NCI-H2196 treated with DMSO at 0.1 percent for 48 hours (cell line): ENCODE results near the gene EBNA1BP2.
"Not testable (repeated sequence)": the region's sequence is repeated elsewhere in the genome, so short reads cannot be mapped to it uniquely, and the experiment has no call there.

Experiments
- DNase-seq: peaks from one replicate; lab custom pipeline; 2025; ENCODE audit not compliant: unreplicated experiment; lab: John Stamatoyannopoulos, UW

Gene EBNA1BP2, protein sequence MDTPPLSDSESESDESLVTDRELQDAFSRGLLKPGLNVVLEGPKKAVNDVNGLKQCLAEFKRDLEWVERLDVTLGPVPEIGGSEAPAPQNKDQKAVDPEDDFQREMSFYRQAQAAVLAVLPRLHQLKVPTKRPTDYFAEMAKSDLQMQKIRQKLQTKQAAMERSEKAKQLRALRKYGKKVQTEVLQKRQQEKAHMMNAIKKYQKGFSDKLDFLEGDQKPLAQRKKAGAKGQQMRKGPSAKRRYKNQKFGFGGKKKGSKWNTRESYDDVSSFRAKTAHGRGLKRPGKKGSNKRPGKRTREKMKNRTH

GRCh38 chr1:43171876-43172526 lies at the start of gene EBNA1BP2, which contains the start of gene CFAP57:
TSS of gene EBNA1BP2 (minus strand) at chr1:43172290. CDS start at chr1:43172118, 172 bp downstream.
TSS of gene CFAP57 (plus strand) at chr1:43172330. CDS start at chr1:43172754, 424 bp downstream.
- DNase-seq: peak; percentile 85

DNA sequence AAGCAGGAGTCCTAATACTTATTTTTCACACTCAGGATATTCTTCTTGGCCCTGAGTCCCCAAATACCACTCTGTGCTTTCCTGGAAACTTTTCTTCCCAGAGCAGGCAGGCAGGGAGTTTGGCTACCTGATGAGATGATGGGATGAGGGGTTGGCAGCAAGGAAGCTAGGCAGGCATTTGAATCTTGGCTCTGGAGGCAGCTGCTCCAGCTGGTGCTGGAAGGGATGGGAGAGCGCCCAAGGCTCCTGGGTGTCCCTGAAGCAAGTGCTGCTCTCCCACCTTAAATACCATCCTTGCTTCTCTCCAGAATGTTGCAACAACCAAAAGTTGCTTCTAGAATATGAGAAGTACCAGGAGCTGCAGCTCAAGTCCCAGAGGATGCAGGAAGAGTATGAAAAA lies 49.7 kb upstream of the EBNA1BP2 start:
- no peak for DNase-seq

DNA sequence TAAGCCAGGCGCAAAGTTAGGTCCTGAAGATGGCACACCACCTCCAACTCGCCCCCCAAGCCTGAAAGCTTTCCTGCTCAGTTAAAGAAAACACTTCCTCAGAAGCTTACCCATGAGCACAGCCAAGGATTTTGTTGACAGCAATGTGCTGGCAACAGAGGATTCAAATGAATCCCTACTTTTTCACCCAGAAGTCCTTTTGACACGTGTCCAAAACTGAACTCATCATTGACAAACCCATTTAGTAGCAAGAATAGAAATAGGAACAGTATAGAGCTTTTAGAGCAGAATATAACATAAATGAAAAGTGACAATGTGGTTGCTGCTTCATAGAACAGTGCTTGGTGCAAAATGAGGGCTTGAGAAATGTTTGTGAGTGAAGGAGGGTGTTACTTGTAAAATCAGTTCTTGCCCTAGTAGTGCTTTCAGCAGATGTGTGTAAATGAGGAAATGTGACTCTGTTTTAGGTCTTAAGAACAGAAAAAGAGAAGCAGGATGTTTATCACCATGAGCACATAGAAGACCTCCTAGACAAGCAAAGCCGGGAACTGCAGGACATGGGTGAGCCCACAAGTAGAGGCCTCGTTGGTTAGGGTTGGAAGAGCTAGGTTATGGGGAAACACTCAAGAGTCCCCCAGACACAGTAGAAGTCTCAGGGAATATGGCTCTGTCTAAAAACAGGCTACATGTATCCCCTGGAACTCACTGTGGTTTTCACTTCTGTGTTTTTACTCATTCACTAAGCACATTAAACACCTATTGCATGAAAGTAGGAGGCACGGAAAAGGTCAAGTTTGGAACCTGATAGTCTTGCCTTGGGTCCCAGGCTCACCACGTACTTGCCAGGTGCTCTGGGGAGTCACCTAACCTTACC lies 49.1 kb upstream of the EBNA1BP2 start:
- DNase-seq: no peak

DNA sequence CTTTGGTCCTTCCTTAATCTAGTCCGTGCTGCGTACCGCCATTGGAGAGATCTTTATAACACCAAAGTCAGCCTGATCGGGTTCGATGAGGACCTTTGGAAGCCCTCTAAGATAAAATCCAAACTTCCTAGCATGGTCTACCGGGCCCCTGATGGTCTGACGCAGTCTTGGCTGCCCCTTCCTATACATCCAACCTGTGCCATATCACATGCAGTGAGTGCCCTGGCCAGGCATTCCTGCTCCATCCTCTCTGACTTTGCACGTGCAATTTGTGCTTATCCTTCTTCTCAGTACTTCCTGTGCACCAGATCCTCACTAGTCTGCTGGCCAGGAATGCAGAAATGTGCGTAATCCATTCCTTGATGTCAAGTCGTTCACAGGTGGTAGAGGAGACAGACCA lies 45.7 kb upstream of the EBNA1BP2 start:
- DNase-seq: no peak

DNA sequence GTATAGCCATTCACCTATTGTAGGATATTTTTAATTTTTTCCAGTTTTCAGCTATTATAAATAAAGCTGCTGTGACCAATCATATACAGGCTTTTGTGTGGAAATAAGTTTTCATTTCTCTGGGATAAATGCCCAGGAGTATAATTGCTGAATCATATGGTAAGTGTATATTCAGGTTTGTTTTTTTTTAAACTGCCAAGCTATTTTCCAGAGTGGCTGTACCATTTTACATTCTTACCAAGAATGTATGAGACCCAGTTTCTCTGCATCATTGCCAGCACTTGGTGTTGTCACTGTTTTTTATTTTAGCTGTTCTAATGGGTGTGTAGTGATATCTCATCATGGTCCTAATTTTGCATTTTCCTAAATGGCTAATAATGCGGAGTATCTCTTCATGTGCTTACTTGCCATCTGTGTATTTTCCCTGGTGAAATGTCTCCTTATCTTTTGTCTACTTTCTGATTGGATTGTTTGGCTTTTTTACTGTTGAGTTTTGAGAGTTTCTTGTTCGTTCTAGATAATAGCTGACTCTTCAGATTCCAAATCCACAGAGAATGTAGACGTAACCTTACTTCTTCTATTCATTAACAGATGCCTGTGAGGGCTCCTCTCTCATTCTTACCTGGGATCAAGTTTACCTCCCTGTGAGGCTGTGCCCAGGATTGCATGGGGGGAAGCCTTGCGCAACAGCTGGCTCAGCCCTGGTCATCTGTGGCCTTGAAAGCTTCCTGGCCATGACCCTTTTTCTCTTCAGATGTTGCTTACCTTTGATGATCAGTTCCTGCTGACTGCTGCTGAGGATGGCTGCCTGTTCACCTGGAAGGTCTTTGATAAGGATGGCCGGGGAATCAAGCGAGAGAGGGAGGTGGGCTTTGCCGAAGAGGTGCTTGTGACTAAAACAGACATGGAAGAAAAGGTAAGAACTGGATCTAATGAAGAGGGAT lies 42.7 kb upstream of the EBNA1BP2 start:
- no peak for DNase-seq

DNA sequence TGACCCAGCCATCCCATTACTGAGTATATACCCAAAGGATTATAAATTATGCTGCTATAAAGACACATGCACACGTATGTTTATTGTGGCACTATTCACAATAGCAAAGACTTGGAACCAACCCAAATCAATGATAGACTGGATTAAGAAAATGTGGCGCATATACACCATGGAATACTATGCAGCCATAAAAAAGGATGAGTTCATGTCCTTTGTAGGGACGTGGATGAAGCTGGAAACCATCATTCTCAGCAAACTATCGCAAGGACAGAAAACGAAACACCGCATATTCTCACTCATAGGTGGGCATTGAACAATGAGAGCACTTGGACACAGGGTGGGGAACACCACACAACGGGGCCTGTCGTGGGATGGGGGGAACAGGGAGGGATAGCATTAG lies 36.2 kb upstream of the EBNA1BP2 start:
- not testable (repeated sequence) for DNase-seq

DNA sequence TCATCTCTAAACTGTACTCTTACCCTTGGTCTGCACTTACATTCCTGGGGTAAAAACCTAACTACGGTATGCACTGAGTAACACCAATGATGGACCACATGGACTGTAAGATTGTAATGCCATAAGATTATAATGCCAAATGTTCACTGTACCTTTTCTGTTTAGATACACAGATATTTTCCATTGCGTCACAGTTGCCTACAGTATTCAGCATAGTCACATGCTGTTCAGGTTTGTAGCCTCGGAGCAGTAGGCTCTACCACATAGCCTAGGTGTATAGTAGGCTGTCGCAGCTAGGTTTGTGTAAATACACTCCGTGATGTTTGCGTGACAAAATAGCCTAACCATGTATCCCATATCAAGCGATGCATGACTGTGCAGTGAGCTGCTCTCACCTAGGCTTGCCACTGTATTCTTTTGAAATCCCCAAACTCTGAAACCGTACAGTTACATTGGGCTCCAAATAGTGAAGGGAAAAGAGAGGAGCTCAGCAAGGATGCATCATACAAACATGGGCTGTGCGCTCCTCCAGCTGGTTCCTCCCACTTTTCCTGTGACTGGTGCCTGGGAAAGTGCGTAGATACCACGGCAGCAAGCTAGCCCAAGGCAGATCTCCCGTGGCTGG lies 35.3 kb upstream of the EBNA1BP2 start:
- DNase-seq: no peak

- DNase-seq: no peak
Measured at GRCh38 chr1:43206600-43207228, 34.6 kb upstream of the EBNA1BP2 start.

DNA sequence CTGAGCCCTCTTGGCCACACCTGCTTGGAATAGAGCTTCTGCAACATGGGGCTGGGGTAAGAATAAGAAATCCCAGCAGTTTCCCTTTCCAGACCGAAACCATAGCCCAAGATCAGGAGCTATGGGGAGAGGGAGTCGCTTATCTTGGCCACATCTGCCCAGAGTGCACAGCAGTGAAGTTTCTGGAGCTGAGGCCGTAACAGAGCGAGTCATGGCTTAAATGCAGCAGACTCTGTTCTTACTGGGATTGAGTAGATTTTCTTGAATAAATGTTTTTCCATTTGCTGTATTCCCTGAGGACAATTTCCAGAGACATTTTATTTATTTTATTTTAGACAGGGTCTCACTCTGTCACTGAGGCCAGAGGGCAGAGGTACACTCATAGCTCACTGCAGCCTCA lies 33.6 kb upstream of the EBNA1BP2 start:
- no peak for DNase-seq

DNA sequence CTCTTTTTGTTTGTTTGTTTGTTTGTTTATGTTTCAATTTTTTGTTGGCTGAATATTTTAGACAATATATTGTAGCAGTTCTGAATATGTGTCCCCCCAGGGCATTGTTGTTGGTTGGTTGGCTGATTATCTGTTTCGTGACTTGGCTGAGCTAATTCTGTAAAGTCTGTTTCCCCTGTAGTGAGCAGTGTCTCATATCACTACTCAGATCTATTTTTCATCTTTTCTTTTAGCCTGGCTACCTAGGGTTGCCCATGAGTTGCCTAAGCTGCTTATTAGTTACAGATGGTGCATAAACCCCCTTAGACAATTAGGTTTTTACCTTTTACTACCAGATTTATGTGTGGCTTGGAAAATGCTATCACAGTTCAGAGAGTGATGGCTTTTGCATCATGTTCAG lies 32.3 kb upstream of the EBNA1BP2 start:
- DNase-seq: no peak

DNA sequence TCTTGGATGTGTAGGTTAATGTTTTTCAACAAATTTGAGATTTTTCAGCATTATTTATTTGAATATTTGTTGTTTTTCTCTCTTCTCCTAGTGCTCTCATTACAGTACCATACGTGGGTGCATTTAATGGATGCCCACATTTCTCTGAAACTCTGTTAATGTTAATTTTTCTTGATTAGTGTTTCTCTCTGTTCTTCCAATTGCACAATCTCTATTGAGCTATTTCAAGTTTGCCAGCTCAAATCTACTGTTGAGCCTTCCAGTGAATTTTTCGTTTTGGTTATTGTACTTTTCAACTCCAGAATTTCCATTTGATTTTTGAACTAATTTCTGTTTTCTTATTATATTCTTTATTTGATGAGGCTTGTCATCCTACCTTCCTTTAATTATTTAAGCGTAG lies 31.8 kb upstream of the EBNA1BP2 start:
- DNase-seq: no peak

DNA sequence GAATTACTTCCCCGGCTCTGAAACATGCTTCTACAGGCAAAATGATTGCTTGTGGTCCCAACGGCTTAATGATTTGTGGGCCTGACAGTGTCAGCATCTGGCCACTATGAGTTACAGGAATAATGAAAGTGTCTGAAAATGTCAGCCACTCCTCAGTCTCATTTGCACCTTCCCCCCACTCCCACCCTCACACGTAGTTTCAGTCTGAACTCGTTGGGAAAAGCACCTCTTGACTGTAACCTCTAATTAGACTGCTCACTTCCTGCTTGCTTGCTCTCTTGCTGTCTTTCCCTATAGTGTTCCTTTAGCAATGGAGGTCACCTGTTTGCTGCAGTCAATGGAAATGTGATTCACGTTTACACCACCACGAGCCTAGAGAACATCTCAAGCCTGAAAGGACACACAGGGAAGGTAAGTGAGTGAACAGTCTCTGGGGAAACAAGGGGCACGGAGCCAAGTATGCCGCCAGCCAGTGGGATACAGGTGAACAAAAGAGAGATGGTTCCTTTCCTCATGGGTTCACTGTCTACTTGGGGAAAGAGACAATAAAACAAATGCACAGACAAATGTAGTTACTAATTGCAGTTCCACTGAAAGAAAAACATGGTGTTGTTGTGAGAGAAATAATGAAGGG lies 27.1 kb upstream of the EBNA1BP2 start:
- DNase-seq: peak; percentile 17

- DNase-seq: no peak
Measured at GRCh38 chr1:43197343-43198127, 25.4 kb upstream of the EBNA1BP2 start.

DNA sequence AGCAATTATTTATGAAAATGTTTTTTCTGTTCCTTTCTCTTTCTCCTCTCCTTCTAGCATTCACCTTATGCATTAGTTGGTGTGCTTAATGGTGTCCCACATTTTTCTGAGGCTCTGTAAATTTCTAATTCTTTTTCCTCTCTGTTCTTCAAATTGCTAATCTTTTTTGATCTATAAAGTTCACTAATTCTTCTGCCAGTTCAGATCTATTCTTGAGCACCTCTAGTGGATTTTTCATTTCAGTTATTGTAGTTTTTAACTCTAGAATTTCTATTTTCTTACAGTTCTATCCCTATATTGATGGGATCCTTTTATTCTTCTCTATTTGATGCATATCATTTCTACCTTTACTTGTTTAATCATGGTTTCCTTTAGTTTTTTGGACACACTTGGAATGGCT lies 22.4 kb upstream of the EBNA1BP2 start:
- DNase-seq: no peak

DNA sequence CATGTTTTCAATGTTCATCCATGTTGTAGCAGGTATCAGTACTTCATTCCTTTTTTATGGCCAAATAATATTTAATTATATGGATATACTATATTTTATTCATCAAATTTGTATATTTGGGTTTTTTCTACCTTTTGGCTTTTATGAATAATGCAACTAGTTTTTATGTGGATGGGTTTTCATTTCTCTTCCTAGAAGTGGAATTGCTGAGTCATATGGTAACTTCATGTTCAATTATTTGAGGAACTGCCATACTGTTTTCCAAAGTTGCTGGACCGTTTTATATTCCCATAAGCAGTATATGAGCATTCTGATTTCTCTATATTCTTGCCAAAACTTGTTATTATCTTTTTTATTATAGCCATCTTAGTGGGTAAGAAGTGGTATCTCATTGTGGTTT lies 16.0 kb upstream of the EBNA1BP2 start:
- DNase-seq: no peak

- DNase-seq: no peak
Measured at GRCh38 chr1:43184995-43185394, 12.9 kb upstream of the EBNA1BP2 start.

GRCh38 chr1:43184388-43184787 lies 12.3 kb upstream of the EBNA1BP2 start:
- no peak for DNase-seq

DNA sequence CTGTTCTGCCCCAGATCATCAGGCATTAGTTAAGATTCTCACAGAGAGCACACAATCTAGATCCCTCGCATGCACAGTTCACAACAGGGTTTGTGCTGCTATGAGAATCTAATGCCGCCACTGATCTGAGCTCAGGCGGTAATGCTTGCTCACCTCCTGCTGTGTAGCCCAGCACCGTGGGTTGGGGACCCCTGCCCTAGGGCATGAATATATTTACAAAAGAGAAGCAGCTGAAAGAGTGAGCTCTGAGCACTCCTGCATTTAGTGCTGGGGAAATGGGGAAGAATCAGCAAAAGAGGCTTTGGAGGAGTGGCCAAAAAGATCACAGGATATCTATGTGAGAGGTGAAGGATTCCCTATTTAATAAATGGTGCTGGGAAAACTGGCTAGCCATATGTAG lies 5.6 kb upstream of the EBNA1BP2 start:
- no peak for DNase-seq
